HG02981 (cell line): ENCODE data around the gene TLK1.
"Not testable (repeated sequence)": the region's sequence is repeated elsewhere in the genome, so short reads cannot be mapped to it uniquely, and the experiment has no call there.

Experiments
- ATAC-seq: cut with Tn5 transposase; IDR thresholded peaks from one replicate; pipeline ENCODE4 v1.9.1; 2021; ENCODE audit warnings: mild to moderate bottlenecking, moderate library complexity; ENCODE audit not compliant: unreplicated experiment

Gene TLK1

DNA sequence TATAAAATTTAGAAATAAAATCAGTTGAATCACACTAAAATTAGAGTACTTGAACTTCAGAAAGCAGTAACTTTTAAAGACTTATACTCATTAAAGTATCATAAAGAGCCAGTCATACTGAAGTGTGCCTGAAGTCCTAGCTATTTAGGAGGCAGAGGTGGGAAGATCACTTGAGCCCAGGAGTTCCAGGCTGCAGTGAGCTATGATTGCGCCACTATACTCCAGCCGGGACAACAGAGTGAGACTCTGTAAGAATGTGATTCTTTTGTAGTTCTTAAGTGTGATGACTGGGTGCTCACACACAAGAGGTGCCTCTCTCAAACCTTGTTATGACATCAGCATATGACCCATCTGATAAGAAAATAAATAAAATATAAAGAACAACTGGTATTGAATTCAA, 14.6 kb downstream of the TLK1 start:
- no peak for ATAC-seq

GRCh38 chr2:171143670-171144062, 17.0 kb downstream of the TLK1 start:
- ATAC-seq, result no peak

- no peak for ATAC-seq
Measured at GRCh38 chr2:171142398-171142797, 18.3 kb downstream of the TLK1 start.

DNA sequence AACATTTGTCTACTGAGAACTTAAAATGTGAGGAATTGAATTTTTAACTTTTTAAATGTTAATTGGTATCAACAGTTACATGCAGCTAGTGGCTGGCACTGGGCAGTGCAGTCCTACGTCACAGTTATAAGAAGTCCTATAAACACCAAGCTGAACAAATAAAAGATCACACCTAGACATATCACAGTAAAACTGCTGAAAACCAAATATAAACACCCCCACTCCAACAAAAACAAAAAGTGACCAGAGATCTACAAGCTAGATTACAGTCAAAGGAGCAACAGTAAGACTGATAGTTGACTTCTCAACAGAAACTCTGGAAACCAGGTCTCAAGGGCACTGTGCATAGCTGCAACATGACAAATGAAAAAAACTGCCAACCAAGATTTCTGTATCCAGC, 19.4 kb downstream of the TLK1 start:
- no peak for ATAC-seq

DNA sequence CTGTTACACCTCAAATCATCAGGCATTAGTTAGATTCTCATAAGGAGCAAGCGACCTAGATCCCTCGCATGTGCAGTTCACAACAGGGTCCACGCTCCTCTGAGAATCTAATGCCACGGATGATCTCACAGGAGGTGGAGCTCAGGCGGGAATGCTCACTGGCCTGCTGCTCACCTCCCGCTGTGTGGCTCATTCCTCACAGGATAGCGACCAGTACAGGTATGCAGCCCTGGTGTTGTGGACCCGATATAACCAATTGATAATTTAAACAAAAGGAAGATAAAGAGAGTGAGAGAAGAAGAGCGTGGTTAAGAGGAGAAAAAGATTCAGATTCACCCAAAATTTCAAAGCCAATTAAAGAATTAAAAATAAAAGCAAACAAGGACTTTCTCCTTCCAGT, 20.8 kb downstream of the TLK1 start:
- ATAC-seq, result no peak

- peak; percentile 88 for ATAC-seq
Measured at GRCh38 chr2:171136024-171136423, 24.7 kb downstream of the TLK1 start.

DNA sequence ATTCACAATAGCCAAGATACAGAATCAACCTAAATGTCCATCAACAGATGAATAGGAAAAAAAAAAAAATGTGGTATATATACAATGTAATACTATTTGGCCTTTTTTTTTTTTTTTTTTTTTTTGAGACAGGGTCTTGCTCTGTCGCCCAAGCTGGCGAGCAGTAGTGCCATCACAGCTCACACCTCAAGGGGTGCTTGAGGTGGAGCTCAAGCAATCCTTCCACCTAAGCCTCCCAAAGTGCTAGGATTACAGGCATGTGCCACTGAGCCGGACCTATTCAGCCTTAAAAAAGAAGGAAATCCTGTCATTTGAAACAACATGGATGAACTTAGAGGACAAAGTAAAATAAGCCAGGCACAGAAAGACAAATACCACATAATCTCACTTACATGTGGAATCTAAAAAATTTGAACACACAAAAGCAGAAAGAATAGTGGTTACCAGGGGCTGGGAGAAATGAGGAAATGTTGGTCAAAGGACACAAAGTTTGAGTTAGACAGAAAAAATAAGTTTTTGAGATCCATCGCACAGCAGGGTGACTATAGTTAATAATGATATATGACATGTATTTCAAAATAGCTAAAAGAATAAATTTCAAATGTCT, 26.0 kb downstream of the TLK1 start:
- ATAC-seq, result no peak

DNA sequence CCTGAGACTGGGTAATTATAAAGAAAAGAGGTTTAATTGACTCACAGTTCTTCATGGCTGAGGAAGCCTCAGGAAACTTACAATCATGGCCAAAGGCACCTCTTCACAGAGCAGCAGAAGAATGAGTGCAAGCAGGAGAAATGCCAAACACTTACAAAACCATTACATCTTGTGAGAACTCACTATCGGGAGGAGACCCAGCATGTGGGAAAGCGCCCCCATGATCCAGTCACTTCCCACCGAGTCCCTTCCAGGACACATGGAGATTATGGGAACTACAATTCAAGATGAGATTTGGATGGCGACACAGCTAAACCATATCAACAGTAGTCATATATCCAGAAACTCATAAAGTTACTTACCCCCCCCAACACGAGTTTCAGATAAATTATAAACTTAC, 28.6 kb downstream of the TLK1 start:
- no peak for ATAC-seq

DNA sequence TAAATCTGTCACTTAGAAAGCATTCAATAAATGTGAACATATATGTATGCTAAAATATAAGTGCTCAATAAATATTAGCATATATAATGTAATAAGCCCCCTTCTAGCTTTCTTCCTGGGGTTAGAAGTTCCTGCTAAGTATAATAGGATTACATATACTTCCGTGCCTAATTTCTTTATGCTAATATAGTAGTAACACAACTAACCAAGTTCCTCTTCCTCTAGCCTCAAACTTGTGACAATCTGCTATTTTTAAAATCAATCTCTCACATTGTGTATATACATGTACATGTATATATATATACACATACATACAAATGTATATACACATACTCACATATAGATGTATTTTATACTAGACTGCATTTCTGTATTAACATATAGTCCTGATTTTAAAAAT, 32.2 kb downstream of the TLK1 start:
- no peak for ATAC-seq

DNA sequence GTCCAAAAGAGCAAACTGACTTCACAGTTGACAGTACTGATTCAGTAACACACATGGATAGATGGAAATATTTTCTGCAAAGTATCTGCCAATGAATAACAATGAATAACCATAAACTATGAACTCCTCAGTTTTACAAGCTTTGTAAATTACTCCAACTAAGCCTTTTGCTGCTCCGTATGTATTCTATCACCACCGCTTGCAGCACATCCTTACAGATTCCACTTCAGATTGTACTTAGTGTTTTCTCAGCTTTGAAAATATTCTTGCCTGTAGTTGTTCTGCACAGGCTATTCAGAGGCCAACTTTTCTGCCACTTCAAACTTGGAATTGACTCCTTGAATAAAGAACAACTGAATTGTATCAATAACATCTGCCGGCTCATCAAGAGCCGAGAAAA, 36.2 kb downstream of the TLK1 start:
- no peak for ATAC-seq

DNA sequence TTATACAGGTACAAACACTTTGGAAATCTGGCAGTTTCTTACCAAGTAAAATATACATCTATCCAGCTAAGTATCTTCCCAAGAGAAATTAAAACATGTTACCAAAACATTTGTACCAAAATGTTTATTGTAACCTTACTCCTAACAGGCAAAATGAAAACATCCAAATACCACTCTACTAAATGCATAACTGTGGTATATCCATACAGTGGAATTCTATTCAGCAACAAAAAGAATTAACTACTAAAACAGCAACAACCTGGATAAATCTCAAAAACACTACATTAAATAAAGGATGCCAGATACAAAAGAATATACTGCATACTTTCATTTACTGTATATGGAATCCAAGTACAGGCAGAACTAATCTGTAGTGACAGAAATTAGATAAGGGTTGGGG, 51.1 kb downstream of the TLK1 start:
- no peak for ATAC-seq

GRCh38 chr2:171109020-171109419, 51.7 kb downstream of the TLK1 start:
- no peak for ATAC-seq

- ATAC-seq, result no peak
Measured at GRCh38 chr2:171107803-171108202, 52.9 kb downstream of the TLK1 start.

- ATAC-seq, result no peak
Measured at GRCh38 chr2:171104379-171104778, 56.3 kb downstream of the TLK1 start.

GRCh38 chr2:171102802-171103201, 57.9 kb downstream of the TLK1 start:
- no peak for ATAC-seq

- ATAC-seq, result no peak
Measured at GRCh38 chr2:171100370-171100769, 60.3 kb downstream of the TLK1 start.

DNA sequence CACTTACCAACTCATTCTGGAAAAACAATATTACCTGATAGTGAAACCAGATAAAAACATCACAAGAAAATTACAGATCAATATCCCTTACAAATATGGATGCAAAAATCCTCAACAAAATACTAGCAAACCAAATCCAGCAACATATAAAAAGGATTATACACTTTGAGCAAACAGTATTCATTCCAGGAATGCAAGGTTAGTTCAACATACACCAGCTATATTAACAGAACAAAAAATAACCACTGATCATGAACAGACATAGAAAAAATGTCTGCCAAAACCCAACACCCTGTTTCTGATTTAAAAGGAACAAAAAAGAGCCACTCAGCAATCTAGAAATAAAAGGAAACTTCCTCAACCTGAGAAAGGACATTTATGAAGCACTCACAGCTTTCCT, 62.1 kb downstream of the TLK1 start:
- ATAC-seq, result no peak

GRCh38 chr2:171095014-171095582, 65.6 kb downstream of the TLK1 start:
- ATAC-seq, result no peak

GRCh38 chr2:171091517-171091916, 69.2 kb downstream of the TLK1 start:
- ATAC-seq, result not testable (repeated sequence)

GRCh38 chr2:171089489-171089888, 71.2 kb downstream of the TLK1 start:
- no peak for ATAC-seq

DNA sequence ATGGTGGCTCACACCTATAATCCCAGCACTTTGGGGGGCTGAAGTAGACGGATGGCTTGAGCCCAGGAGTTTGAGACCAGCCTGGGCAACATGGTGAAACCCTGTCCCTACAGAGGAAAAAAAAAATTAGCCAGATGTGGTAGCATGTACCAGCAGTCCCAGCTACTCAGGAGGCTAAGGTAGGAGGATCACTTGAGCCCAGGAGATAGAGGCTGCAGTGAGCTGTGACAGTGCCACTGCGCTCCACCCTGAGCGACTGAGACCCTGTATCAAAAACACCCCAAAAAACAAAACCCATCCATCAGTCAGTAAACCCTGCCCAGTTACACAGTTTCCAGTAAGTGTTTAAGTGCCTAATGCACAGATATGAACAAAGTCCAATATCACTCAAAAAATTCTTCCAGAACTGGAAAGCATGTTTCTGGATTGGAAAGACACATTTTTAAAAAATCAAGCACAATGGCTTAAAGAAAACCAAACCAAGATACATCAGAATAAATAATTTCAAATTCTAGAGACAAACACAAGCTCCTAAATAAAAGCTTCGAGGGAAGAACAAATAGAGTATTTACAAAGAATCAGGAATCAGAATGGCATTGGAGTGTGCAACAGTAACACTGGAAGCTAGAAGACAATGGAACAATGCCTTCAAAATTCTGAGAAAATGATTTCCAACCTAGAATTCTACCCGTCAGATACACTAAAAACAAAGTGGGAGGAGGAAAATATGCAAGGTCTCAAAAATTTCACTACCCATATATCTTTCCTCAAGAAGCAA, 72.4 kb downstream of the TLK1 start:
- no peak for ATAC-seq

DNA sequence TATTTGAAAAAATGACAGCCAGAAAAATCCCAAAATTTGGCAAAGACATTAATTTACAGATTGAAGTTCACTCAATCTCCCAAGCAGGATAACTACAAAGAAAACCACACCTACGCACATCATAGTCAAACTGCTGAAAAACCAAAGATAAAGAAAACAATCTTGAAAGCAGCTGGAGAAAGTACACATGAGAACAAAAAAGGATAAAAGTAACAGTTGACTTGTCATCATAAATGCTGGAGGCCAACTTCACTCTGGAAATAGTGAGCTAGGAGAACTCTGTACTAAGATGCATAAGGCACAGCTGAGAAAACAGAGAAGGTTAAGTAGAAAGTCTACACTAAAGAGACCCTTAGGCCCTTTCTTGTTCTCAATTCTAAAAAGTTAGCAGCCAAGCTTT, 73.1 kb downstream of the TLK1 start:
- ATAC-seq, result no peak
